GM21786 (cell line): ENCODE results near the gene DNAJC4.

Experiments used
- ATAC-seq: cut with Tn5 transposase; IDR thresholded peaks from one replicate; pipeline ENCODE4 v1.9.1; 2021; ENCODE audit not compliant: unreplicated experiment

The DNAJC4 gene

GRCh38 chr11:64255135-64256128 is 25.1 kb downstream of the DNAJC4 start:
- ATAC-seq = no peak

DNA sequence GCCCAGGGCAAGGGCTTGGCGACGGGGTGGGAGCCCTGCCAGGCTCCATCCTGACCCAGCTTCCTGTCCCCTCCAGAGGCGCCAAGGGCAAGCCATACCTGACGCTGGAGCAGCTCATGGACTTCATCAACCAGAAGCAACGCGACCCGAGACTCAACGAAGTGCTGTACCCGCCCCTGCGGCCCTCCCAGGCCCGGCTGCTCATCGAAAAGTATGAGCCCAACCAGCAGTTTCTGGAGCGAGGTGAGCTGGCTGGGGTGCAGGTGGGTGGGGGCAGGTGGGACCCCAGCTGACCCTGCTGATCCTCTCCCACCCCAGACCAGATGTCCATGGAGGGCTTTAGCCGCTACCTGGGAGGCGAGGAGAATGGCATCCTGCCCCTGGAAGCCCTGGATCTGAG is 26.0 kb downstream of the DNAJC4 start:
- ATAC-seq = no peak

GRCh38 chr11:64258356-64258755 is 28.0 kb downstream of the DNAJC4 start:
- no peak for ATAC-seq

DNA sequence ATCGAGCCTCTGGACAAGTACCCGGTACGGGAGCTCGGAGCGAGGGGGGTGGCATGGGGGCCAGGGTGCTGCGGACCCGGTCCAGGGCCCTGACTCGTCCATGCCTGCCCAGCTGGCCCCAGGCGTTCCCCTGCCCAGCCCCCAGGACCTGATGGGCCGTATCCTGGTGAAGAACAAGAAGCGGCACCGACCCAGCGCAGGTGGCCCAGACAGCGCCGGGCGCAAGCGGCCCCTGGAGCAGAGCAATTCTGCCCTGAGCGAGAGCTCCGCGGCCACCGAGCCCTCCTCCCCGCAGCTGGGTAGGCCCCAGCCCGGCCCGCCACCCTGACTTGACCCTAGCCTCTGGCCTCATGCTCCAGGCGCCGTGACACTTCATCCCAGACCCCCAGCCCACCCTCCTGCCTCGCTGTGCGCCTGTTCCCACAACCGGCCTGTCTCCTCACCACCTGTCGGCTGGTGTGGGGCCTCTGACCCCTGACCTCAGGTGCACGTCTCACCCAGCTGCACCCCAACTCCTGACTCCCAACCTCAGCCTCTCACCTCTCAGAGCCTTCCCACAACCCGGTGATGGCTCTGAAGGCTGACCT is 28.7 kb downstream of the DNAJC4 start:
- no peak for ATAC-seq

GRCh38 chr11:64259533-64260067 is 29.3 kb downstream of the DNAJC4 start:
- ATAC-seq = no peak

- no peak for ATAC-seq
Observed at GRCh38 chr11:64260147-64260708, 29.9 kb downstream of the DNAJC4 start.

DNA sequence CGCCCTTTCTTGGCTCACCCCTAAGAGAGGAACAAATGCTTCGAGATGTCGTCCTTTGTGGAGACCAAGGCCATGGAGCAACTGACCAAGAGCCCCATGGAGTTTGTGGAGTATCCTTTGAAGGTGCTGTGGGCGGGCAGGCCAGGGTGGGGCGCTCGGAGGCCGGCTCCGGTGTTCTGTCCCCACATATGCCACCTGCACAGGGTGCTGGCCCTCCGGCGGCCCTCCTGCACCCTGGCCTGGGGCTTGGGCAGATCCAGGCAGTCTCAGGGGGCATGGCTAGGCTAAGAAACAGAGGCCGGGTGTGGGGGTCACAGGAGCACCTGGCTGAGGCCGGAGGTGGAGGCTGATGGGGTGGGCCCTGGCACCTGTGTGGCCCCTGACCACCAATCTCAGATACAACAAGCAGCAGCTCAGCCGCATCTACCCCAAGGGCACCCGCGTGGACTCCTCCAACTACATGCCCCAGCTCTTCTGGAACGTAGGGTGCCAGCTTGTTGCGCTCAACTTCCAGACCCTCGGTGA is 31.3 kb downstream of the DNAJC4 start:
- ATAC-seq = no peak

DNA sequence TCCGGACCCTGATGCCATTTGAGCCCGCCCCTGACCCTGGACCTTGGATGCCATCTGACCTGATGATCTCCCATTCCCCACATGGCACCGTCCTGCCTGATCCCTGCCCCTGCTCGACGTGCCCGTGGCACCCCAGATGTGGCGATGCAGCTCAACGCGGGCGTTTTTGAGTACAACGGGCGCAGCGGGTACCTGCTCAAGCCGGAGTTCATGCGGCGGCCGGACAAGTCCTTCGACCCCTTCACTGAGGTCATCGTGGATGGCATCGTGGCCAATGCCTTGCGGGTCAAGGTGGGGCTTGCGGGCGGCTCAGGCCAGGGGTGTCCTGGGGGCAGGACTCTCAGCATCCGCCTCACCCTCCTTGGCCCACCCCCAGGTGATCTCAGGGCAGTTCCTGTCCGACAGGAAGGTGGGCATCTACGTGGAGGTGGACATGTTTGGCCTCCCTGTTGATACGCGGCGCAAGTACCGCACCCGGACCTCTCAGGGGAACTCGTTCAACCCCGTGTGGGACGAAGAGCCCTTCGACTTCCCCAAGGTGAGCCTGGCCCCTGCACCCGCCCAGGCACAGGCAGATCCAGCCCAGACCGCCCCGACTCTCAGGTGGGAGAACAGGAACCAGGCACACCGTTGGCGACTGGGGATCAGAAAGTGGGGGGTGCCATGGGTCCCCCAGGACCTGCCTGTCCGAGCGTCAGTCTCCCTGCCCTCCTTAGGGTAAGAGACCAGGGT is 32.1 kb downstream of the DNAJC4 start:
- ATAC-seq = no peak

DNA sequence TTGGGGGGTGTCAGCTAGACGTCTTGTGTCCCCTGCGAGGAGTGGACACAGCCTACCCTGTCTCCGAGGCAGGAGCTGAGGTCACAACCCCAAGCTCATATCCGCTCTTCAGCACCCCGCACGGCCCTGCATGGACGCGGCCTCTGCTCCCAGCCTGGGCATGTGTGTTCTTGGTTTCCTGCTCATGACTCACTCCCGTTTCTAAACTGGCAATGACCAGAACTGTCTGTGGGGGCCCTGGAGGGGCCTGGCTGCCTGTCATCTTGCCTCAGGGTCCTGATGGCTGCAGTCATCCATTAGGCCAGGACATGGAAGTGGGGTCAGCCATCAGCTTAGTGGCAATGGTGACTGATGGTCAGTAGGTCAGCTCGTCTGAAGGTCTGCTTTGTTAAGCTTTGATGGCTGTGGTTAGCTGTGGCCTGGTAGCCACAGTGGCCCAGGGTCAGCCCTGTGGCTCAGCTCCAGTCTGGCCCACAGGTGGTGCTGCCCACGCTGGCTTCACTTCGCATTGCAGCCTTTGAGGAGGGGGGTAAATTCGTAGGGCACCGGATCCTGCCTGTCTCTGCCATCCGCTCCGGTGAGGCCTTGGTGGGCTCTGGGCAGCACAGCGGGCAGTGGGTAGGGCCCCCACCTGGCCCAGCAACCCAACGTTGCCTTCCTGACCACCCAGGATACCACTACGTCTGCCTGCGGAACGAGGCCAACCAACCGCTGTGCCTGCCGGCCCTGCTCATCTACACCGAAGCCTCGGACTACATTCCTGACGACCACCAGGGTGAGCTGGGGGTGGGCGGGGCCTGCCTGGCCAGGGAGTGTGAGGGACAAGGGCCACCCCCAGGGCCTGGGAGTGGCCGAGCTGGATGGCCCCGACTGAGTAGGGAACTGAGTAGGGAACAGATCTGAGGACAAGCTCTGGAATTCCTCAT is 32.9 kb downstream of the DNAJC4 start:
- no peak for ATAC-seq

GRCh38 chr11:64263947-64264317 is 33.6 kb downstream of the DNAJC4 start:
- no peak for ATAC-seq

GRCh38 chr11:64264371-64264852 is 34.1 kb downstream of the DNAJC4 start:
- ATAC-seq = no peak

GRCh38 chr11:64265176-64266160 is 35.1 kb downstream of the DNAJC4 start:
- ATAC-seq = no peak

GRCh38 chr11:64266339-64266738 is 36.0 kb downstream of the DNAJC4 start:
- no peak for ATAC-seq

GRCh38 chr11:64267207-64267945 is 37.0 kb downstream of the DNAJC4 start:
- no peak for ATAC-seq

DNA sequence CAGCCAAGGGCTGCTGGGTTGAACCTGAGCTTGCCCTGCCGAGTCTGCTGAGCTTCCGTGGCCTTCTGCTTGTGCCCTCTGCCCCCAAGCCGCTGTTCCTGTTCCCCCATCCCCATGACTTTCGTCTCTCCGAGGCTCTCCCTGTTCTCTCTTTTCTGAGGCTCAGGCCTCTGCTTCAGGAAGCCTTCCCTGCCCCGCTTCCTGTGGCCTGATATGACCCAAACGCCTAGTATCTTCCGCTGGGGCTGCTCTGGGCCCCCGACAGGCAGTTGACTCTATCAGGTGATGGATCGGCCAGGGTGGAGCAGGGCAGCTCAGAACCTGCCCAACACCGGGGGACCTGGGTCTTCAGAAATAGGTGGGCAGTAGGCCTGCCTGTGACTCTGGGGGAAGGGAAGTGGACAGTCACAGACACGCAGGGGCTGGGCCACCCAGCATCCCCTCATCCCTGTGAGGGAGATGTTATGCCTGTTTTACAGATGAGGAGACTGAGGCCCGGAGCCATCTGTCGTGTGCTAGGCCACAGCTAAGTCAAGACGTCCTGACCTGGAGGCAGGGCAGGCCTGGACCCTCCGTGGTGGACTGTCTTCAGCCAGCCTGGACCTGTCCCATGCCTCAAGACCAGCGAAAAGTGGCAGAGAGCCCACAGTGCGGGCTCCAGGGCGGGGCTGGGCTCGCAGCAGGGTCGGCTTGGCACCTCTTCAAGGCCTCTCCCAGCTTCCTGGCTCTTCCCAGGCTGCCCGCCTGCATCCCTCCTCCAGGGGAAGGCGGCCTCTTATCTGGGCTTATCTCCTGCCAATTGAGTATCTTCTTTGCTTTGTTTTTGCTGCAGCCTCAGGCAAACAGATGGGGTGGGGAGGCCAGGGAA is 37.9 kb downstream of the DNAJC4 start:
- ATAC-seq = no peak

DNA sequence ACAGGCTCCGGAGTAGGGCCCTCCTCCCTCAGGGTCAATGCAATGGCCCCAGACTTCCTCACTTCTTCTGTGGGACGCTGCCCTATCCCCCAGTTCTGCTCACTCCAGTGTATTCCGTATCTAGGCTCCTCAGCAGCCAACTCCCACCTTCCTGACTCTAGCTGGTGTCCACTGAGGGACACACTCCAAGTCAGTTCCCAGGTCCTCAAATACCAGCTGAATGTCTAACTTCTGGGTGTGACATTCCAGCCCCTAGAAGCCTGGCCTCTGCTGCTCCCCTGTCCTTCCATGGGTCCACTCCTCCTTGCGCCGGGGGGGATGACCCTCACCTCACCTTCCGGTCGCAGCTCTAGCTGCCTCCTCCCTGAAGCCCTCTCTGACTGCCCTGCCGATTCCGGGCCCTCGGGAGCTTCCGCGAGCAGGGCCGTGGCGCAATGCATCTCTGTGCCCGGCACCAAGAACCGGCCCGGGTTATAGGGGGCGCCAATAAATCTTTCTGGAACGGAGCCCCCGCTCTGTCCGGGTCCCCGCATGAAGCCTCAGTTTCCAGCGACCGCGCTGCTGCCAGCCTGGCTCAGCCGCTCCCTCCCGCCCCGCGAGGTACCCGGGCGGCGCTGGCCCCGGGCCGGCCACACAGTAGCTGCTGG is 38.7 kb downstream of the DNAJC4 start:
- peak; percentile 19 for ATAC-seq
